Esophagus muscularis mucosa (tissue), 4 donors: ENCODE data around the gene ZBTB4. TPM values are rescaled to one million over a fixed set of nuclear protein-coding genes. Genes with fewer than 3 reads are reported as not detected.
A peak's percentile ranks its signal among the peaks of the same experiment; 100 is the strongest.
"Not testable (repeated sequence)": the region's sequence is repeated elsewhere in the genome, so short reads cannot be mapped to it uniquely, and the experiment has no call there.

Experiments
- DNase-seq: peaks from one replicate; pipeline ENCODE4 v3.0.0-alpha.2; 2017; ENCODE audit errors: extremely low spot score
- H3K27ac ChIP-seq, 4 donors: fragments of 200-600 bp; sonication (generic); replicated peaks in 1 of 4; 1 replicate in 3 of 4; 2 replicates in 1 of 4; pipeline ENCODE4 v1.5.1; 2016 to 2019; ENCODE audit warnings: mild to moderate bottlenecking in 1 of 4
- H3K27me3 ChIP-seq, 4 donors: fragments of 200-600 bp; sonication (generic); one replicate each; pipeline versions ENCODE4 v1.5.1 to v1.6.0; 2016 to 2019
- H3K36me3 ChIP-seq, 4 donors: fragments of 200-600 bp; sonication (generic); one replicate each; pipeline ENCODE4 v1.5.1; 2016 to 2019
- H3K4me1 ChIP-seq, 4 donors: fragments of 200-600 bp; sonication (generic); one replicate each; pipeline ENCODE4 v1.5.1; 2016 to 2019
- H3K4me3 ChIP-seq, 4 donors: fragments of 200-600 bp; sonication (generic); 1 replicate in 2 of 4; 2 replicates in 2 of 4; pipeline ENCODE4 v1.5.1; 2016 to 2019; ENCODE audit warnings: mild to moderate bottlenecking in 4 of 4, moderate library complexity in 1 of 4
- H3K9me3 ChIP-seq, 4 donors: fragments of 200-600 bp; sonication (generic); 1 replicate in 3 of 4; 2 replicates in 1 of 4; pipeline ENCODE4 v1.5.1; 2016 to 2019
- CTCF ChIP-seq, 3 experiments: fragments of 200-600 bp in 2 of 3; fragments of 450-650 bp in 1 of 3; sonication (generic) in 2 of 3; IDR thresholded peaks; one replicate each; pipeline ENCODE4 v1.5.1; 2017 to 2019; ENCODE audit warnings: antibody characterized with exemption in 3 of 3, mild to moderate bottlenecking in 2 of 3, moderate library complexity in 1 of 3
- EP300 ChIP-seq: sonication (generic); formaldehyde crosslinking; IDR thresholded peaks from one replicate; pipeline ENCODE4 v1.6.1; 2017; ENCODE audit warnings: antibody characterized with exemption
- POLR2A ChIP-seq: fragments of 450-650 bp; IDR thresholded peaks from one replicate; pipeline ENCODE4 v1.6.1; 2017; ENCODE audit warnings: antibody characterized with exemption, moderate library complexity, mild to moderate bottlenecking, low read depth
- POLR2AphosphoS5 ChIP-seq, 2 donors: sonication (generic); formaldehyde crosslinking; IDR thresholded peaks; one replicate each; pipeline ENCODE4 v1.6.1; 2017; ENCODE audit warnings: antibody characterized with exemption in 2 of 2
- WGBS: methylation state at CpG from one replicate; pipeline ENCODE4 v1.1.5; 2018; 5-methylcytosine and 5-hydroxymethylcytosine counted together
- intact Hi-C: fragments of 100-400 bp; cut with DNase I; formaldehyde crosslinking; loops from one replicate; pipeline ENCODE4 v1.15.1; 2023
- total RNA-seq, 4 donors: library from RNA; depleted of rRNA; stranded (reverse); fragments of >200 nt; gene quantifications; one replicate each; pipeline versions ENCODE4 v1.1.0 to v1.2.1, GENCODE V29; 2016

The ZBTB4 gene
- total RNA-seq, 4 donors from 2014 or later = 57.5 to 113 (median 87.7) TPM

DNA sequence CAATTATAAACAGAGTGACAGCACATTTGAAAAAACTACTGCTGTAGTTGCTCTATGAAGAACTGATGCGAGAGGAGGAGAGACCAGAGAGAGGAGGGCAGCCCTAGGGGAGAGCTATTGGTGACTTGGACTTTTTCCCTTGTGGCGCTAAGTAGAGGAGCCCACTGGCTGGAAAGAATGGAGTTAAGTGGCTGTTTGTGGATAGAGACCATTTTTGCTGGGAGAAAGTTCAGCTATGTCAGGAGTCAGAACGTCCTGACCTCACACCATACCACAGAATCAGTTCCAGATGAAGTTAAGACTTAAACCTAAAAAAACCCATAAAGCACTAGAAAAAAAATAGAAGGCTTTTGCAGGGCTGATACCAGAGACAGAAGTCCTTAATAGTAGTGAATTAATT is 6.8 kb upstream of the ZBTB4 start:
- Histone ChIP-seq H3K27ac (peak overlapping the region in 2 of 4 donors; percentile 100), H3K4me3 (peak overlapping the region; percentile 52 to 92 (median 70)), H3K36me3 (peaks cover 0 to 2% (median 0%) of the 10 kb centered on the region in 4 donors), H3K27me3 (peaks cover 0 to 3% (median 0%) of the 10 kb centered on the region in 4 donors), H3K9me3 (no peaks in the 10 kb centered on the region), H3K4me1 (peaks cover 44 to 80% (median 73%) of the 10 kb centered on the region in 4 donors)
- no peak for DNase-seq
- intact Hi-C loops = loop anchor here (5.0 kb wide), 1 partner anchor 49 kb away; the partner anchor contains the start of genes FGF11 and TMEM102
- 48% methylated on average over 3 of the region's 3 CpGs for WGBS
- TF ChIP-seq POLR2AphosphoS5 (IDR thresholded peaks at IDR 0.05) (no peak), EP300 (no peak), CTCF (IDR thresholded peaks at IDR 0.05) (no peak)

GRCh38 chr17:7484919-7485377 is 5.5 kb upstream of the ZBTB4 start:
- intact Hi-C loops = loop anchor here (2.0 to 5.0 kb wide), 2 partner anchors 48 to 74 kb away; partner anchors contain the start of genes FGF11, TMEM102 and TNFSF13

GRCh38 chr17:7484067-7484918 is 4.9 kb upstream of the ZBTB4 start, which contains the start of gene POLR2A:
POLR2A (plus strand) TSS chr17:7484366.
- Histone ChIP-seq H3K4me3 (peak within 1 kb of the TSS; percentile 52 to 92 (median 70)), H3K27ac (peak within 1 kb of the TSS; percentile 100), H3K4me1 (peaks cover 57 to 81% (median 80%) of the 10 kb centered on the region in 4 donors), H3K27me3 (peaks cover 0 to 3% (median 0%) of the 10 kb centered on the region in 4 donors), H3K9me3 (no peaks in the 10 kb centered on the region), H3K36me3 (no peaks in the 10 kb centered on the region)
- DNase-seq = peak; percentile 99
- WGBS = under 1% methylated on average over 55 of the region's 64 CpGs
- TF ChIP-seq EP300 (no peak), CTCF (IDR thresholded peaks at IDR 0.05) (peak in 1 of 3 experiments; percentile 12), POLR2A (peak; percentile 100), POLR2AphosphoS5 (IDR thresholded peaks at IDR 0.05) (peak; percentile 99 to 100)
- intact Hi-C loops = loop anchor here (2.0 kb wide), 1 partner anchor 75 kb away; the partner anchor contains the start of gene TNFSF13

More at GRCh38 chr17:7484919-7485377, 5.5 kb upstream of the ZBTB4 start:
- Histone ChIP-seq H3K27me3 (peaks cover 0 to 3% (median 0%) of the 10 kb centered on the region in 4 donors), H3K9me3 (no peaks in the 10 kb centered on the region), H3K27ac (peak overlapping the region; percentile 100), H3K4me3 (peak overlapping the region; percentile 52 to 92 (median 70)), H3K36me3 (no peaks in the 10 kb centered on the region), H3K4me1 (peaks cover 54 to 84% (median 80%) of the 10 kb centered on the region in 4 donors)
- WGBS = under 1% methylated on average over 19 of the region's 19 CpGs
- TF ChIP-seq POLR2A (no peak), POLR2AphosphoS5 (IDR thresholded peaks at IDR 0.05) (no peak), CTCF (IDR thresholded peaks at IDR 0.05) (peak in 2 of 3 experiments; percentile 23 to 43)
- DNase-seq = no peak

- Histone ChIP-seq H3K36me3 (no peaks in the 10 kb centered on the region), H3K27ac (peak overlapping the region; percentile 100), H3K9me3 (no peaks in the 10 kb centered on the region), H3K4me3 (peak overlapping the region; percentile 52 to 92 (median 70)), H3K4me1 (peaks cover 57 to 74% (median 73%) of the 10 kb centered on the region in 4 donors), H3K27me3 (peaks cover 0 to 3% (median 0%) of the 10 kb centered on the region in 4 donors)
- intact Hi-C loops = loop anchor here (2.0 kb wide), 1 partner anchor 75 kb away; the partner anchor contains the start of gene TNFSF13
- TF ChIP-seq CTCF (IDR thresholded peaks at IDR 0.05) = no peak
- TF ChIP-seq POLR2AphosphoS5 (IDR thresholded peaks at IDR 0.05) = peak; percentile 70 to 92
- TF ChIP-seq EP300 = peak; percentile 64
- TF ChIP-seq POLR2A = peak; percentile 45
- WGBS = 0% methylated on average over 27 of the region's 38 CpGs
- peak; percentile 99 for DNase-seq
Measured at GRCh38 chr17:7483255-7484066, 4.0 kb upstream of the ZBTB4 start.

GRCh38 chr17:7482742-7483088 is 3.3 kb upstream of the ZBTB4 start:
- peak overlapping the region; percentile 100 for H3K27ac ChIP-seq
- H3K4me1 ChIP-seq = peaks cover 59 to 75% (median 73%) of the 10 kb centered on the region in 4 donors
- intact Hi-C loops, H3K36me3 ChIP-seq, DNase-seq, H3K9me3 ChIP-seq, H3K27me3 ChIP-seq: not testable (repeated sequence)
- 77% methylated on average over 4 of the region's 6 CpGs for WGBS
- H3K4me3 ChIP-seq = peak overlapping the region; percentile 52 to 92 (median 70)

- DNase-seq, H3K9me3 ChIP-seq, intact Hi-C loops, H3K27me3 ChIP-seq, H3K4me3 ChIP-seq, H3K36me3 ChIP-seq: not testable (repeated sequence)
- 94% methylated on average over 27 of the region's 31 CpGs for WGBS
- Histone ChIP-seq H3K4me1 (peaks cover 59 to 75% (median 73%) of the 10 kb centered on the region in 4 donors), H3K27ac (peak overlapping the region; percentile 100)
Measured at GRCh38 chr17:7481842-7482741, 2.7 kb upstream of the ZBTB4 start.
